Caki2 (cell line): Measurements from ENCODE around the gene EVC2. TPM values are rescaled to one million over a fixed set of nuclear protein-coding genes. Genes with fewer than 3 reads are reported as not detected.
"Not testable (repeated sequence)": the region's sequence is repeated elsewhere in the genome, so short reads cannot be mapped to it uniquely, and the experiment has no call there.

ENCODE experiments used
- DNase-seq: peaks from one replicate; pipeline ENCODE4 v3.0.0-alpha.2; 2015; ENCODE audit warnings: low read depth
- in situ Hi-C: cut with HindIII; loops from 2 replicates; pipeline ENCODE4 v1.10.0; 2016; ENCODE audit warnings: low sequenced_read_pairs, low pct_unique_long_range_greater_than_20kb, mixed read lengths
- total RNA-seq: library from RNA; depleted of rRNA; stranded (reverse); fragments of >200 nt; shearing (Covaris generic); gene quantifications from 2 replicates; pipeline ENCODE4 v1.2.3, GENCODE V29; 2014; ENCODE audit warnings: low replicate concordance

EVC2 gene
- total RNA-seq, 1 experiment from 2014 or later: not detected

GRCh38 chr4:5611750-5612149, 96.6 kb downstream of the EVC2 start:
- in situ Hi-C loops: no loop called here
- peak; percentile 6 for DNase-seq

- in situ Hi-C loops: no loop called here
- DNase-seq: no peak
Observed at GRCh38 chr4:5609306-5610007, 98.9 kb downstream of the EVC2 start.

GRCh38 chr4:5593828-5594227, 114.5 kb downstream of the EVC2 start:
- in situ Hi-C loops, DNase-seq: not testable (repeated sequence)

GRCh38 chr4:5592272-5592671, 116.1 kb downstream of the EVC2 start:
- DNase-seq: no peak
- in situ Hi-C loops: no loop called here

GRCh38 chr4:5589495-5589894, 118.9 kb downstream of the EVC2 start:
- DNase-seq: no peak
- in situ Hi-C loops: no loop called here

GRCh38 chr4:5588046-5588445, 120.3 kb downstream of the EVC2 start:
- DNase-seq: no peak
- in situ Hi-C loops: no loop called here

GRCh38 chr4:5575941-5576340, 132.4 kb downstream of the EVC2 start:
- DNase-seq: no peak
- in situ Hi-C loops: no loop called here

GRCh38 chr4:5574386-5574785, 134.0 kb downstream of the EVC2 start:
- in situ Hi-C loops: no loop called here
- no peak for DNase-seq

GRCh38 chr4:5573965-5574364, 134.4 kb downstream of the EVC2 start:
- DNase-seq: no peak
- in situ Hi-C loops: no loop called here

- in situ Hi-C loops: no loop called here
- no peak for DNase-seq
Observed at GRCh38 chr4:5572751-5573150, 135.6 kb downstream of the EVC2 start.

- in situ Hi-C loops: no loop called here
Observed at GRCh38 chr4:5572114-5572513, 136.2 kb downstream of the EVC2 start.

GRCh38 chr4:5571646-5572045, 136.7 kb downstream of the EVC2 start:
- in situ Hi-C loops: no loop called here
- no peak for DNase-seq

More at GRCh38 chr4:5572114-5572513, 136.2 kb downstream of the EVC2 start:
- DNase-seq: no peak

GRCh38 chr4:5569451-5569850, 138.9 kb downstream of the EVC2 start:
- in situ Hi-C loops: no loop called here
- DNase-seq: no peak

- no peak for DNase-seq
- in situ Hi-C loops: no loop called here
Observed at GRCh38 chr4:5568931-5569330, 139.4 kb downstream of the EVC2 start.

- no peak for DNase-seq
- in situ Hi-C loops: no loop called here
Observed at GRCh38 chr4:5568336-5568735, 140.0 kb downstream of the EVC2 start.

- no peak for DNase-seq
- in situ Hi-C loops: no loop called here
Observed at GRCh38 chr4:5566991-5567390, 141.4 kb downstream of the EVC2 start.

- in situ Hi-C loops: no loop called here
- no peak for DNase-seq
Observed at GRCh38 chr4:5566526-5566925, 141.8 kb downstream of the EVC2 start.

GRCh38 chr4:5563856-5564255, 144.5 kb downstream of the EVC2 start:
- no peak for DNase-seq
- in situ Hi-C loops: no loop called here

- in situ Hi-C loops: no loop called here
Observed at GRCh38 chr4:5562476-5562875, 145.9 kb downstream of the EVC2 start.

GRCh38 chr4:5561286-5561685, 147.1 kb downstream of the EVC2 start:
- in situ Hi-C loops: no loop called here
- no peak for DNase-seq

More at GRCh38 chr4:5562476-5562875, 145.9 kb downstream of the EVC2 start:
- DNase-seq: no peak
